ENCODE data around the gene BPIFB4.
"Not testable (repeated sequence)": the region's sequence is repeated elsewhere in the genome, so short reads cannot be mapped to it uniquely, and the experiment has no call there.

BPIFB4 gene

DNA sequence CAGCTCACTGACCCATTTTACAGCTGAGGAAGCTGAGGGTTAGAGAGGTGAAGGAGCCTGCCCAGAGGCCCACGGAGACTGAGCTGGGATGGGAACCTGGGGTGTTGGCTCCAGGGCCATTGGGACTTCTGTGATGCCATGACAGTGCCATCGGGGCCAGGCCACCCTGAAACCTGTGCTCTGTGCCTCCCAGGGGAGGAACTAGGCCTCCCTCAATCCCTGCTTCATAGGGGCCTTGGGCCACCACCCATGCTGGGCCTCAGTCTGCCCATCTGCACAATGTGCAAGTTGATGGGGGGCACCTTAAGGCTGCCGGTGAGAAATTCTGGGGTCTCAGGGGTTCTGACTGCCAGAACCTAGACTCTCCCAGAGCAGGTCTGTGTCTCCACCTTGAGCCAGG, 24.9 kb downstream of the BPIFB4 start:
- H3K4me1 ChIP-seq (ENCODE audit: control insufficient read depth, insufficient read depth, low read length, poor library complexity, severe bottlenecking): no peaks in the 10 kb centered on the region
- no peak overlapping the region for H3K27ac ChIP-seq (ENCODE audit: low read depth, low read length, severe bottlenecking)
- 83 to 90% methylated on average over 2 to 3 of the region's 3 CpGs for WGBS, 2 experiments (ENCODE audit: insufficient coverage in 2 of 2)
- H3K4me3 ChIP-seq (ENCODE audit: extremely low read depth, insufficient read depth, low read length, poor library complexity, severe bottlenecking): no peak overlapping the region
- H3K9me3 ChIP-seq (ENCODE audit: control insufficient read depth, low read length): no peaks in the 10 kb centered on the region
- no peaks in the 10 kb centered on the region for H3K36me3 ChIP-seq (ENCODE audit: control insufficient read depth, insufficient read depth, low read length)

DNA sequence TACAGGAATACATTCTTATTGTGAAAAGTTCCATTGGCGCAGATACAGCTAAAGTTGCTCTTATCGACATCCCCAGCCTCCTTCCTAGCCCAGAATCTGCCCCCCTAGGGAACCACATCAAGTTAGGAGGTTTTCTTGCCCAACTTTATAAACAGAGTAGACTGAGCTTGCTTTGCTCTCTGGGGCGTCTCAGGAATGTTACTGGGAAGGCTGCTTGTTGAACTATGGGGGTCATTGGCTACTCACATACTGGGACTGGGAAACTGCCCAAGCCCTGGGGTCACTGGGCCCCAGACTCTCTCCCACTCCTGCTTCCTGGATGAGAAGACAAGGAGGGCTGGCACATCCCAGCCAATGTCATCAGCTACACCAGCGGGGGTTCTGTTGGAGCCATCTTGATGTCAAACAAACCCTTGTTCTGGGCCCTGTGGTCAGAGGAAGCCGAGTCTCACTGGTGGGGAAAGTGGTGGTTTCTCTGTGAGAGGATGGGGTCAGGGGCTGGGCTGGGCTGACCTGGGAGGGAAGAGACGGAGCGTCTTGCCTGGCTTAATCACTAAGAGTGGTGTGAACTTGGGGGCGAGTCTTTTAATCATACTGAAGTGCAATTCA, 26.0 kb downstream of the BPIFB4 start:
- WGBS, 2 experiments (ENCODE audit: insufficient coverage in 2 of 2): 94 to 96% methylated on average over 5 of the region's 8 CpGs
- H3K9me3 ChIP-seq (ENCODE audit: control insufficient read depth, low read length): no peaks in the 10 kb centered on the region
- no peak overlapping the region for H3K27ac ChIP-seq (ENCODE audit: low read depth, low read length, severe bottlenecking)
- no peaks in the 10 kb centered on the region for H3K36me3 ChIP-seq (ENCODE audit: control insufficient read depth, insufficient read depth, low read length)
- no peaks in the 10 kb centered on the region for H3K4me1 ChIP-seq (ENCODE audit: control insufficient read depth, insufficient read depth, low read length, poor library complexity, severe bottlenecking)
- H3K4me3 ChIP-seq (ENCODE audit: extremely low read depth, insufficient read depth, low read length, poor library complexity, severe bottlenecking): no peak overlapping the region

DNA sequence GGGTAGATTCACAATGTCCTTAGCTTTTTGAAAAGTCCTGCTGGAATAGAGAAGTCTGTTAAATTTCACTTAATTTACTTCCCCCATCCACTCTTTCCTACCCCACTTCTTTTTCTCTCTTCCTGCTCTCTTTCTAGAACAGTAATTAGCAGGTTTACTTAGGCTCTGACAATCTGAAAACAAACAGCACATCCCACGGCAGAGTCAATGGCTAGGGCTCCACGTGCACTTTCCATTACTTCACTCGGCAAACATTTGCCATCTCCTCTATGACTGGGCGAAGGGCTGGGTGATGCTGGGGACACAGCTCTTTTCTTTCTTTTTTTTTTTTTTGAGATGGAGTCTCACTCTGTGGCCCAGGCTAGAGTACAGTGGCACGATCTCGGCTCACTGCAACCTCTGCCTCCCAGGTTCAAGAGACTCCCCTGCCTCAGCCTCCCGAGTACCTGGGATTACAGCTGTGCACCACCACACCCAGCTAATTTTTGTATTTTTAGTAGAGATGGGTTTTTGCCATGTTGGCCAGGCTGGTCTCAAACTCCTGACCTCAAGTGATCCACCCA, 26.7 kb downstream of the BPIFB4 start:
- 52% methylated on average over 3 of the region's 7 CpGs; no CpG with 5 or more reads in 1 of the 2 experiments for WGBS, 2 experiments (ENCODE audit: insufficient coverage in 2 of 2)
- not testable (repeated sequence) for H3K4me3 ChIP-seq (ENCODE audit: extremely low read depth, insufficient read depth, low read length, poor library complexity, severe bottlenecking)

DNA sequence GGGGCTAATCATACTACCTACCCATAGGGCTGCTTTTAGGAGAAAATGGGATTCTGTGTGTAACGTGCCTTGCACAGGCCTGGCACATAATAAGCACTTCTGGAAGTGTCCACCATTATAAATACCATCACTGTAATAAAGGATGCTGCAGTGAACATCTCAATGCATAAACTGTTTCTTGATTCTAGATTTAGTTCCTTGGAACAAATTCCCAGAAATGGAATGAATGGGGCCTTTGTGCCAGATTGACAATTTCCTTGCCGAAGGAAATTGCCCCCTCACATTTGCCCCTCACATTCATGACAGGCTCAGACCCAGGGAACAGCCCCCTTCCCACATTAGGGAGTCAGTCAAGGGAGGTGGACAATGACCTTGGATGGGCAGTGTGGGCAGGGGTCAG, 29.2 kb downstream of the BPIFB4 start:
- no peak overlapping the region for H3K27ac ChIP-seq (ENCODE audit: low read depth, low read length, severe bottlenecking)
- no peaks in the 10 kb centered on the region for H3K4me1 ChIP-seq (ENCODE audit: control insufficient read depth, insufficient read depth, low read length, poor library complexity, severe bottlenecking)
- no peak overlapping the region for H3K4me3 ChIP-seq (ENCODE audit: extremely low read depth, insufficient read depth, low read length, poor library complexity, severe bottlenecking)
- 100% methylated on average over 1 of the region's 2 CpGs for WGBS, 2 experiments (ENCODE audit: insufficient coverage in 2 of 2)
- no peaks in the 10 kb centered on the region for H3K36me3 ChIP-seq (ENCODE audit: control insufficient read depth, insufficient read depth, low read length)
- no peaks in the 10 kb centered on the region for H3K9me3 ChIP-seq (ENCODE audit: control insufficient read depth, low read length)

More for the DNA sequence above, 26.7 kb downstream of the BPIFB4 start:
- not testable (repeated sequence) for H3K4me1 ChIP-seq (ENCODE audit: control insufficient read depth, insufficient read depth, low read length, poor library complexity, severe bottlenecking); H3K9me3 ChIP-seq (ENCODE audit: control insufficient read depth, low read length); H3K36me3 ChIP-seq (ENCODE audit: control insufficient read depth, insufficient read depth, low read length); H3K27ac ChIP-seq (ENCODE audit: low read depth, low read length, severe bottlenecking)

DNA sequence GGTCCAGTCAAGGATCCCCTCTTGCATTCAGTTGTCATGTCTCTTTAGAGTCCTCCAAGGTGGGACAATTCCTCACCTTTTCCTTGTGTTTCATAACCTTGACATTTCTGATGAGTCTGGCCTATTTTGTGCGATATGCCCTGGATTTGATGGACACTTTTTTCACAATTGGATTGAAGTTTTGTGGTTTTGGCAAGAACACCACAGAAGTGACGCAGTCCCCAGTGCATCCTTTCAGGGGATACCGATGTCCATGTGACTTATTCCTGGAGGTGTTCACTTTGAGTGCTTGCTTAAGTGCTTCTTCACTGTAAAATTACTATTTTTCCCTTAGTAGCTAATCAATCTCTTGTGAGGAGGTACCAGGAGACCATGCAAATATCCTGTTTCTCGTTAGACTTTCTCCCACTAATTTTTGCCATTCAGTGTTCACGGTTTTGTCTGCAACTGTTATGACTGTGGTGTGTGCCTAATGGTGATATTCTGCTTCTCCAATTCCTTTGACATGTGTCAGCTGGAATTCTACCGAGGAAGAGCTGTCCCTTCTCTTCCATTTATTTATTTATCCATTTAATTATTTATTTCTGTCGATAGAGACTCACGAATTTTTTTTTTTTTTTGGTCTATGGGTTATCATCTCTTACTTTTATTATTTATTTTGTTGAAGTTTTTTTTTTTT, 30.8 kb downstream of the BPIFB4 start:
- Histone ChIP-seq H3K9me3 (ENCODE audit: control insufficient read depth, low read length) (no peaks in the 10 kb centered on the region), H3K27ac (ENCODE audit: low read depth, low read length, severe bottlenecking) (no peak overlapping the region), H3K36me3 (ENCODE audit: control insufficient read depth, insufficient read depth, low read length) (no peaks in the 10 kb centered on the region), H3K4me1 (ENCODE audit: control insufficient read depth, insufficient read depth, low read length, poor library complexity, severe bottlenecking) (no peaks in the 10 kb centered on the region), H3K4me3 (ENCODE audit: extremely low read depth, insufficient read depth, low read length, poor library complexity, severe bottlenecking) (no peak overlapping the region)
- 90 to 100% methylated on average over 2 of the region's 8 CpGs for WGBS, 2 experiments (ENCODE audit: insufficient coverage in 2 of 2)

DNA sequence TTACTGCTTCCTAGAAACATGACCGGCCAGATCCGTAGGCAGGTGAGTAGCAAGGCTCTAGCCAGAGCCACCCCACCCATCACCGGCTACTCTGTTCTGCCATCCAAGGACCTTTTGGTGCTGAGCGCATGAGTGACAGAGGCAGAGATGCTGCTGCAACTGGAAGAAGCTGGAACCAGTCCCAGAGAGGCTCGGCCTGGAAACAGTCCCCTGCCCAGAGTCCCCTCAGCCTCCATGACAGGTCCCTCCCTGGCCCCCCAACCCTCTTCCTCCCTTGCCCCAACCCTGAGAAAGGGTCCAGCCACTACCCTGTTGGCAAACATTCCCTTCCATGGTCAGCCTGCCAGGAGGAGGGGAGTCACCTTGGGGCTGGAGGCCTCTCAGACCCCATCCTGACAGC, 31.9 kb downstream of the BPIFB4 start:
- WGBS, 2 experiments (ENCODE audit: insufficient coverage in 2 of 2): 94 to 100% methylated on average over 4 of the region's 5 CpGs
- Histone ChIP-seq H3K9me3 (ENCODE audit: control insufficient read depth, low read length) (no peaks in the 10 kb centered on the region), H3K27ac (ENCODE audit: low read depth, low read length, severe bottlenecking) (no peak overlapping the region), H3K4me1 (ENCODE audit: control insufficient read depth, insufficient read depth, low read length, poor library complexity, severe bottlenecking) (no peaks in the 10 kb centered on the region), H3K4me3 (ENCODE audit: extremely low read depth, insufficient read depth, low read length, poor library complexity, severe bottlenecking) (no peak overlapping the region), H3K36me3 (ENCODE audit: control insufficient read depth, insufficient read depth, low read length) (no peaks in the 10 kb centered on the region)

DNA sequence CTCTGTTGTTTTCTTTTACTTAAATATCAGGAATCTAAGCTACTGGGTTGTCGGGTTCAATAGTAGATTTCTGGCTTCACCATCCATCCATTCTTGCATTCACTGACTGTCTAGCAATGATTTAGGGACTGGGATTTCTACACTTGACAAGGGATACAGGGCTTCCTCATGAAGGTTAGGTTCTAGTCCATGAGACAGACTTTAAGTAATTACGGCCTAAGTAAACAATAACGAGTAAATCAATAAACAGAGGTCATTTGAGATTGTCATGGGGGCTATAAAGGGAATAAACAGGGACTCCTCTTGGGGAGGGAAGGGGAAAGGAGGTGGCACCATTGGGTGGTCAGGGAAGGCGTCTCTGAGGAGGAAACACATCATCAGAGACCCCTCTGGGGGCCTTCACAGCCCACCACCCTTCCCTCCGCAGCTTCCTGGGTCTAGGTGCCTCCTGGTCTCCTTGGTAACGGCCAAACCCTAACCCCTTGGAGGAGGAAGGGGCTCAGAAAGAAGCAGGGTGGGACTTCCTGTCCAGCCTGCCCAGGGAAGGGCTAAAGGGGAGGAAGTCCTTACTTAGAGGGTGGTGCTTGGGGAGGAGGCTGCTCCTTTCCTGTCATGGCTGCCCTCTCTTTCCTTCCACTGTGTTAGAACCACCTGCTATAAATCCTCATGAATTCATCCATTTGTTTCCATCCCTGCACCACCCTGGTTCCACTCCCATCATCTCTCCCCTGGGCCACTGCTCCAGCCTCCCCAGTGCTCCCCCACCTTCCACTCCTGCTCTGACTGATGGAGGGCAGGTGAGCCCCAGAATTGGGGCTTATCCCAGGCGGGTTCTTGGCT, 33.3 kb downstream of the BPIFB4 start:
- Histone ChIP-seq H3K27ac (ENCODE audit: low read depth, low read length, severe bottlenecking) (no peak overlapping the region), H3K4me1 (ENCODE audit: control insufficient read depth, insufficient read depth, low read length, poor library complexity, severe bottlenecking) (no peaks in the 10 kb centered on the region), H3K4me3 (ENCODE audit: extremely low read depth, insufficient read depth, low read length, poor library complexity, severe bottlenecking) (no peak overlapping the region), H3K36me3 (ENCODE audit: control insufficient read depth, insufficient read depth, low read length) (no peaks in the 10 kb centered on the region), H3K9me3 (ENCODE audit: control insufficient read depth, low read length) (no peaks in the 10 kb centered on the region)
- 95 to 98% methylated on average over 4 to 5 of the region's 7 CpGs for WGBS, 2 experiments (ENCODE audit: insufficient coverage in 2 of 2)

DNA sequence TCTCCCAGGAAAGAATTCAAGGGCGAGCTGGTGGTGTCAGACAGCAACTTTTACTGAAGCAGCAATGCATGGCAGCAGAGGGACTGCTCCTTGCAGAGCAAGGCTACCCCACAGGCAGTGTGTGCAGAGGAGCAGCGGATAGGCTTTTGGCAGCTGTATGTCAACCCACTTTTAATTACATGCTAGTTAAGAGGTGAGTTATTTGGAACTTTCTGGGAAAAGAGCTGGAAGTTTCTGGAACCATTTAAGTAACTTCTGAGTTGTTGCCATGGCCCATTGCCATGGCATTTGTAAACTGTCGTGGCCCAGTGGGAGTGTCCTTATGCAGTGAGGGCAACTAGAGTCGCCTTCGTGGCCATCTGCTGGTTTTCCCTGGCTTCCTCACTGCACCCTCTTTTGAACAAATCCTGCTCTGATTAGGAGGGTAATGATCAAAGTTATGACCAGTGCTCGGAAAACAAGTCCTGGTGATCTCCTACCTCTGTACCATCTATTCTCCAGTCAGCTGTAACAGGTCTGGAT, 34.0 kb downstream of the BPIFB4 start:
- H3K27ac ChIP-seq (ENCODE audit: low read depth, low read length, severe bottlenecking): no peak overlapping the region
- H3K4me1 ChIP-seq (ENCODE audit: control insufficient read depth, insufficient read depth, low read length, poor library complexity, severe bottlenecking): no peaks in the 10 kb centered on the region
- no peaks in the 10 kb centered on the region for H3K36me3 ChIP-seq (ENCODE audit: control insufficient read depth, insufficient read depth, low read length)
- 76 to 89% methylated on average over 2 to 5 of the region's 6 CpGs for WGBS, 2 experiments (ENCODE audit: insufficient coverage in 2 of 2)
- H3K4me3 ChIP-seq (ENCODE audit: extremely low read depth, insufficient read depth, low read length, poor library complexity, severe bottlenecking): no peak overlapping the region
- H3K9me3 ChIP-seq (ENCODE audit: control insufficient read depth, low read length): no peaks in the 10 kb centered on the region

DNA sequence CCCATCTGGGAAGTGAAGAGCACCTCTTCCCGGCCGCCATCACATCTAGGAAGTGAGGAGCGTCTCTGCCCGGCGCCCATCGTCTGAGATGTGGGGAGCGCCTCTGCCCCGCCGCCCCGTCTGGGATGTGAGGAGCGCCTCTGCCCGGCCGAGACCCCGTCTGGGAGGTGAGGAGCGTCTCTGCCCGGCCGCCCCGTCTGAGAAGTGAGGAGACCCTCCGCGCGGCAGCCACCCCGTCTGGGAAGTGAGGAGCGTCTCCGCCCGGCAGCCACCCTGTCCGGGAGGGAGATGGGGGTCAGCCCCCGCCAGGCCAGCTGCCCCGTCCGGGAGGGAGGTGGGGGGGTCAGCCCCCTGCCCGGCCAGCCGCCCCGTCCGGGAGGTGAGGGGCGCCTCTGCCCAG, 36.1 kb downstream of the BPIFB4 start:
- not testable (repeated sequence) for H3K36me3 ChIP-seq (ENCODE audit: control insufficient read depth, insufficient read depth, low read length)

DNA sequence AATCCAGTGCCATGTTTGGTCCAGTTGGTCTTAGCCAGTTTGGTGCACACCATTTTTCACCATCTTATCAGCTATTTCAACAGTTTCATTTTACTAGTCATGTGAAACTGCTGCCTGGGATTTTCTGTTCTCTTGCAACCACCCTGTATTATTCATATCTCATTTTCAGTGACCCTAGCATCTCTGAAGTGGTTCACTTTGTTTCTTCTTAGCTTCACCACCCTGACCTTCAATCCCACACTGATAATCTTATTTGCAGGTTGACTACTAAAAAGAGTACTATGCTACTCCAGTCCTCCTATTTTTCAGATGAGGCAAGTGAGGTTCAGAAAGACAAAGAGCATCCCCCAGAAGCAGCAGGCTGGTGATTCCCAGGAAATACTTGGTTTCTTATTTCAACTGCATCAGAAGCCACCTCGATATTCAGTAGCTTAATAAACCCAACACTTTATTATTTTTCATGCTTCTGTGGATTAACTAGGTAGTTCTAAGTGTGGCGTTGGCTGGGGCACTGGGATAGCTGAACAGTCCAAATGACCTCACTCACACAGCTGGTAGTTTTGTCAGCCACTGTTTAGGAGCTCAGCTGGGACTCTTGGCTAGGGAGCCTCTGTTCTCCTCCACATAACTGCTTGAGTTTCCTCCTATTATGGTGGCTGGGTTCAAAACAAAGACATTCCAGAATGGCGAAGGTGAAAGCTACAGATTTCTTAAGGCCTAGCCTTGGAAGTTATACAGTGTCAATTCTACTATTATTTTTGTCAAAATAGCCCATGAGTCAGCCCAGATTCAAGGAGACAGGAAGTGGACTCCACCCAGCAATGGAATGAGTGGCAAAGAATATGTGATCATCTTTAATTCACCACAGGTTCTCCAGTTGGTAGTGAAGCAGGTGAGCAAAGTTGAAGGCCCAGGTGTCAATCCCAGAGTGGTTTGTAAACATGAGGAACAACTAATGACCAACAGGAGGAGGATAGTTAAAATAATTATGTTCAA, 40.6 kb downstream of the BPIFB4 start:
- WGBS, 2 experiments (ENCODE audit: insufficient coverage in 2 of 2): no CpG with 5 or more reads among the region's 3 CpGs
- no peaks in the 10 kb centered on the region for H3K4me1 ChIP-seq (ENCODE audit: control insufficient read depth, insufficient read depth, low read length, poor library complexity, severe bottlenecking)
- H3K4me3 ChIP-seq (ENCODE audit: extremely low read depth, insufficient read depth, low read length, poor library complexity, severe bottlenecking): no peak overlapping the region
- H3K27ac ChIP-seq (ENCODE audit: low read depth, low read length, severe bottlenecking): no peak overlapping the region
- peaks cover 4% of the 10 kb centered on the region for H3K9me3 ChIP-seq (ENCODE audit: control insufficient read depth, low read length)
- H3K36me3 ChIP-seq (ENCODE audit: control insufficient read depth, insufficient read depth, low read length): no peaks in the 10 kb centered on the region

More for the DNA sequence above, 36.1 kb downstream of the BPIFB4 start:
- 96 to 100% methylated on average over 3 to 10 of the region's 34 CpGs for WGBS, 2 experiments (ENCODE audit: insufficient coverage in 2 of 2)
- not testable (repeated sequence) for H3K27ac ChIP-seq (ENCODE audit: low read depth, low read length, severe bottlenecking); H3K4me1 ChIP-seq (ENCODE audit: control insufficient read depth, insufficient read depth, low read length, poor library complexity, severe bottlenecking); H3K9me3 ChIP-seq (ENCODE audit: control insufficient read depth, low read length); H3K4me3 ChIP-seq (ENCODE audit: extremely low read depth, insufficient read depth, low read length, poor library complexity, severe bottlenecking)

Data from mesodermal cell (in vitro differentiated cells).